Activated CD4-positive, alpha-beta T cell treated with anti-CD3 and anti-CD28 coated beads for 36 hours (primary cell): ENCODE measurements around the gene ZNF516. TPM values are rescaled to one million over a fixed set of nuclear protein-coding genes. Genes with fewer than 3 reads are reported as not detected.
A peak's percentile ranks its signal among the peaks of the same experiment; 100 is the strongest.
"Not testable (repeated sequence)": the region's sequence is repeated elsewhere in the genome, so short reads cannot be mapped to it uniquely, and the experiment has no call there.

ENCODE experiments used
- ATAC-seq: fragments of 200-7000 bp; cut with Tn5 transposase; one replicate; pipeline ENCODE4 v1.10.0; 2021; ENCODE audit warnings: mild to moderate bottlenecking, moderate library complexity
- CTCF ChIA-PET: fragments of 350-600 bp; sonication (Branson Sonifier 250); formaldehyde crosslinking; loops from one replicate; lab custom pipeline; 2021; ENCODE audit warnings: antibody characterized with exemption; lab: Charles Lee
- POLR2A ChIA-PET: fragments of 350-600 bp; sonication (Branson Sonifier 250); formaldehyde crosslinking; loops from one replicate; lab custom pipeline; 2021; ENCODE audit warnings: antibody characterized with exemption, inconsistent platforms; lab: Charles Lee
- DNase-seq: peaks from one replicate; pipeline ENCODE4 v3.0.0-alpha.2; 2020
- H3K27ac Mint-ChIP-seq: one replicate; pipeline ENCODE4 v1.8.0; 2021; ENCODE audit warnings: mixed read lengths
- H3K27me3 Mint-ChIP-seq: one replicate; pipeline ENCODE4 v1.8.0; 2021; ENCODE audit warnings: mixed read lengths
- H3K36me3 Mint-ChIP-seq: one replicate; pipeline ENCODE4 v1.8.0; 2021; ENCODE audit warnings: low read depth, mixed read lengths
- H3K4me1 Mint-ChIP-seq: one replicate; pipeline ENCODE4 v1.8.0; 2021; ENCODE audit warnings: mixed read lengths
- H3K4me3 Mint-ChIP-seq: one replicate; pipeline ENCODE4 v1.8.0; 2021; ENCODE audit warnings: mild to moderate bottlenecking, moderate library complexity, mixed read lengths
- H3K9me3 Mint-ChIP-seq: one replicate; pipeline ENCODE4 v1.8.0; 2021; ENCODE audit warnings: low read depth, mixed read lengths
- intact Hi-C, 2 experiments: fragments of 100-400 bp; cut with DNase I in 1 of 2; cut with micrococcal nuclease in 1 of 2; formaldehyde crosslinking; loops; one replicate each; pipeline versions ENCODE4 v1.14.2 to v1.15.1; 2022 to 2024; cut with DNase I, micrococcal nuclease
- total RNA-seq, 2 experiments: library from RNA; stranded (reverse); gene quantifications; one replicate each; pipeline ENCODE4 v1.2.3, GENCODE V29; 2021

The ZNF516 gene, protein sequence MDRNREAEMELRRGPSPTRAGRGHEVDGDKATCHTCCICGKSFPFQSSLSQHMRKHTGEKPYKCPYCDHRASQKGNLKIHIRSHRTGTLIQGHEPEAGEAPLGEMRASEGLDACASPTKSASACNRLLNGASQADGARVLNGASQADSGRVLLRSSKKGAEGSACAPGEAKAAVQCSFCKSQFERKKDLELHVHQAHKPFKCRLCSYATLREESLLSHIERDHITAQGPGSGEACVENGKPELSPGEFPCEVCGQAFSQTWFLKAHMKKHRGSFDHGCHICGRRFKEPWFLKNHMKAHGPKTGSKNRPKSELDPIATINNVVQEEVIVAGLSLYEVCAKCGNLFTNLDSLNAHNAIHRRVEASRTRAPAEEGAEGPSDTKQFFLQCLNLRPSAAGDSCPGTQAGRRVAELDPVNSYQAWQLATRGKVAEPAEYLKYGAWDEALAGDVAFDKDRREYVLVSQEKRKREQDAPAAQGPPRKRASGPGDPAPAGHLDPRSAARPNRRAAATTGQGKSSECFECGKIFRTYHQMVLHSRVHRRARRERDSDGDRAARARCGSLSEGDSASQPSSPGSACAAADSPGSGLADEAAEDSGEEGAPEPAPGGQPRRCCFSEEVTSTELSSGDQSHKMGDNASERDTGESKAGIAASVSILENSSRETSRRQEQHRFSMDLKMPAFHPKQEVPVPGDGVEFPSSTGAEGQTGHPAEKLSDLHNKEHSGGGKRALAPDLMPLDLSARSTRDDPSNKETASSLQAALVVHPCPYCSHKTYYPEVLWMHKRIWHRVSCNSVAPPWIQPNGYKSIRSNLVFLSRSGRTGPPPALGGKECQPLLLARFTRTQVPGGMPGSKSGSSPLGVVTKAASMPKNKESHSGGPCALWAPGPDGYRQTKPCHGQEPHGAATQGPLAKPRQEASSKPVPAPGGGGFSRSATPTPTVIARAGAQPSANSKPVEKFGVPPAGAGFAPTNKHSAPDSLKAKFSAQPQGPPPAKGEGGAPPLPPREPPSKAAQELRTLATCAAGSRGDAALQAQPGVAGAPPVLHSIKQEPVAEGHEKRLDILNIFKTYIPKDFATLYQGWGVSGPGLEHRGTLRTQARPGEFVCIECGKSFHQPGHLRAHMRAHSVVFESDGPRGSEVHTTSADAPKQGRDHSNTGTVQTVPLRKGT
- total RNA-seq = 1 to 10 TPM; 6.8 to 9.9 TPM

GRCh38 chr18:76495006-76495370 lies at the start of gene ZNF516:
ZNF516 (minus strand) TSS chr18:76495242; CDS start chr18:76443054, 52,188 bp downstream.
- ChIA-PET CTCF (no interaction called here), POLR2A (no interaction called here)
- Mint-ChIP-seq H3K27ac (peak within 1 kb of the TSS; percentile 83), H3K4me3 (peak within 1 kb of the TSS; percentile 87), H3K36me3 (no peaks in the 10 kb centered on the region), H3K4me1 (peaks cover 26% of the 10 kb centered on the region), H3K9me3 (no peaks in the 10 kb centered on the region), H3K27me3 (peaks cover 33% of the 10 kb centered on the region)
- intact Hi-C loops = loop anchor here in 1 of 2 experiments (10.0 kb wide), 2 partner anchors 120 to 1280 kb away; partner anchors contain the start of gene TSHZ1
- DNase-seq (peak; percentile 56), ATAC-seq (peak; percentile 10)

DNA sequence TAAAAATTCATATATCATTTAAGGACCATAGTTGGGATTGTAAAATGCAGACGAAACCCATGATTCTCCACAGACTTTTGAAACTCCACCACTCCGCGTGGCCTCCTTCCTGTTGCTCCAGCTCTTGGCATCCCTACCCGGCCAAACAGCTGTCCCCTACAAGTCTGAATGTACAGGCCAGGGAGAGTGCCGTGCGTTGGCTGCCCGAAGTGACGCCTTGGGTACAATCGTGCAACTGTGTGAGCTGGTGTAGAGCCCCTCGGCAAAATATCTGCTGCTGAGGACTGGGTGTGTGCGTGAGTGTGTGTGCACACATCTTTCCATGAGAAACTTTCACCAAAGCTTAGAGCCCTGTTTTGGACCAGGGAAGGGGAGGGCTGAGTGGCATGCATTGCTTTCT lies 43.8 kb upstream of the ZNF516 start:
- H3K36me3 Mint-ChIP-seq = no peaks in the 10 kb centered on the region
- POLR2A ChIA-PET = no interaction called here
- H3K9me3 Mint-ChIP-seq = no peaks in the 10 kb centered on the region
- intact Hi-C loops = no loop called here
- no peak overlapping the region for H3K27ac Mint-ChIP-seq
- no peak for DNase-seq
- ATAC-seq = no peak
- CTCF ChIA-PET = interaction anchor here (1.1 to 1.2 kb wide), 2 partner anchors 10 to 58 kb away, joined by 3 to 4 read pairs; no protein-coding TSS in a partner anchor
- H3K27me3 Mint-ChIP-seq = peaks cover 9% of the 10 kb centered on the region
- no peak overlapping the region for H3K4me3 Mint-ChIP-seq
- H3K4me1 Mint-ChIP-seq = no peaks in the 10 kb centered on the region

GRCh38 chr18:76537621-76538020 lies 42.6 kb upstream of the ZNF516 start:
- no peaks in the 10 kb centered on the region for H3K36me3 Mint-ChIP-seq
- DNase-seq (no peak), ATAC-seq (no peak)
- H3K27me3 Mint-ChIP-seq = peaks cover 9% of the 10 kb centered on the region
- intact Hi-C loops = no loop called here
- no peak overlapping the region for H3K27ac Mint-ChIP-seq
- POLR2A ChIA-PET = no interaction called here
- H3K4me1 Mint-ChIP-seq = no peaks in the 10 kb centered on the region
- no peaks in the 10 kb centered on the region for H3K9me3 Mint-ChIP-seq
- CTCF ChIA-PET = no interaction called here
- no peak overlapping the region for H3K4me3 Mint-ChIP-seq

DNA sequence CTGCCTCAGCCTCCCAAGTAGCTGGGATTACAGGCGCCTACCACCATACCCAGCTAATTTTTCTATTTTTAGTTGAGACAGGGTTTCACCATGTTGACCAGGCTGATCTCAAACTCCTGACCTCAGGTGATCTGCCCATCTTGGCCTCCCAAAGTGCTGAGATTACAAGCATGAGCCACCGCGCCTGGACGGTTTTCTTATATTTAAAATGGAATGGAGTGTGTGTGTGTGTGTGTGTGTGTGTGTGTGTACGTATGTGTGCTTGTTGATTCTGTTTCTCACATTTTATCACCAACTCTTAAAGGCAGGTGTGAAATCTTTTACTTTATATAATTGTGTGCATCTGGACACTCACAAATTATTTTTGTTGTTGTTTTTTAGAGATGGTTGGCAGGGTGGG lies 41.6 kb upstream of the ZNF516 start:
- intact Hi-C loops, H3K4me3 Mint-ChIP-seq, ATAC-seq, H3K4me1 Mint-ChIP-seq, CTCF ChIA-PET, H3K36me3 Mint-ChIP-seq, H3K27me3 Mint-ChIP-seq, H3K27ac Mint-ChIP-seq, H3K9me3 Mint-ChIP-seq, POLR2A ChIA-PET, DNase-seq: not testable (repeated sequence)

- ATAC-seq (no peak), DNase-seq (no peak)
- peaks cover 8% of the 10 kb centered on the region for H3K27me3 Mint-ChIP-seq
- H3K36me3 Mint-ChIP-seq = no peaks in the 10 kb centered on the region
- no peak overlapping the region for H3K27ac Mint-ChIP-seq
- H3K4me3 Mint-ChIP-seq = no peak overlapping the region
- no peaks in the 10 kb centered on the region for H3K9me3 Mint-ChIP-seq
- H3K4me1 Mint-ChIP-seq = peaks cover 6% of the 10 kb centered on the region
- POLR2A ChIA-PET = no interaction called here
- intact Hi-C loops = no loop called here
- CTCF ChIA-PET = no interaction called here
Observed at GRCh38 chr18:76532875-76533274, 37.8 kb upstream of the ZNF516 start.

DNA sequence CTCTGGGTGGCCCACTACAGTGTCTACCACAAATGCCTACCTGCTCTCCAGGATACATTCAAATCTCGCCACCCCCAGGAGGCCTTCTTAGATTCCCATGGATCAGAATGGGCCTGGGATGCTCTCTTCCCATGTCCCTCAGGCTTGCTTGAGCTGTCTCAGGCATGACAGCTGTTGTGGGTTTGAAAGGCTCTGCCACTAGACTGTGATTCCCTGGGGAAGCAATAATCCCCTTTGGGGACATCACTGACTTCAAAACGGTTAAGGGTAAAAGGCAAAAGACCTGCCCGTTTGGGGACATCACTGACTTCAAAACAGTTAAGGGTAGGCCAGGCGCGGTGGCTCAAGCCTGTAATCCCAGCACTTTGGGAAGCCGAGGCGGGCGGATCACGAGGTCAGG lies 35.8 kb upstream of the ZNF516 start:
- Mint-ChIP-seq H3K4me1 (peaks cover 6% of the 10 kb centered on the region), H3K27me3 (peaks cover 20% of the 10 kb centered on the region), H3K9me3 (no peaks in the 10 kb centered on the region), H3K27ac (no peak overlapping the region), H3K36me3 (no peaks in the 10 kb centered on the region), H3K4me3 (no peak overlapping the region)
- ATAC-seq (no peak), DNase-seq (no peak)
- ChIA-PET CTCF (no interaction called here), POLR2A (no interaction called here)
- intact Hi-C loops = no loop called here

GRCh38 chr18:76530391-76530790 lies 35.3 kb upstream of the ZNF516 start:
- Mint-ChIP-seq H3K9me3 (no peaks in the 10 kb centered on the region), H3K27ac (no peak overlapping the region), H3K4me3 (no peak overlapping the region), H3K27me3 (peaks cover 21% of the 10 kb centered on the region), H3K36me3 (no peaks in the 10 kb centered on the region), H3K4me1 (peaks cover 6% of the 10 kb centered on the region)
- DNase-seq (no peak), ATAC-seq (no peak)
- POLR2A ChIA-PET = no interaction called here
- intact Hi-C loops = no loop called here
- CTCF ChIA-PET = interaction anchor here (0.6 kb wide), 1 partner anchor 98 kb away, joined by 3 read pairs; no protein-coding TSS in a partner anchor

- H3K9me3 Mint-ChIP-seq = no peaks in the 10 kb centered on the region
- peak overlapping the region; percentile 65 for H3K4me3 Mint-ChIP-seq
- ChIA-PET CTCF (interaction anchor here (0.6 to 1.1 kb wide), 3 partner anchors 9 to 170 kb away, joined by 3 read pairs; no protein-coding TSS in a partner anchor), POLR2A (no interaction called here)
- intact Hi-C loops = no loop called here
- DNase-seq (no peak), ATAC-seq (no peak)
- no peak overlapping the region for H3K27ac Mint-ChIP-seq
- peaks cover 6% of the 10 kb centered on the region for H3K4me1 Mint-ChIP-seq
- no peaks in the 10 kb centered on the region for H3K36me3 Mint-ChIP-seq
- peaks cover 26% of the 10 kb centered on the region for H3K27me3 Mint-ChIP-seq
Observed at GRCh38 chr18:76529433-76529811, 34.4 kb upstream of the ZNF516 start.

GRCh38 chr18:76528477-76529432 lies 33.7 kb upstream of the ZNF516 start:
- CTCF ChIA-PET = interaction anchor here (0.6 to 1.1 kb wide), 5 partner anchors 9 to 171 kb away, joined by 3 to 6 read pairs (median 3); no protein-coding TSS in a partner anchor
- Mint-ChIP-seq H3K27me3 (peaks cover 27% of the 10 kb centered on the region), H3K4me3 (peak overlapping the region; percentile 65), H3K9me3 (no peaks in the 10 kb centered on the region), H3K36me3 (no peaks in the 10 kb centered on the region), H3K4me1 (peaks cover 6% of the 10 kb centered on the region), H3K27ac (peak overlapping the region; percentile 59)
- peak; percentile 36 for ATAC-seq
- intact Hi-C loops = no loop called here
- POLR2A ChIA-PET = no interaction called here
- peak; percentile 26 for DNase-seq

- Mint-ChIP-seq H3K27ac (no peak overlapping the region), H3K27me3 (peaks cover 29% of the 10 kb centered on the region), H3K4me1 (peaks cover 6% of the 10 kb centered on the region), H3K4me3 (no peak overlapping the region), H3K36me3 (no peaks in the 10 kb centered on the region), H3K9me3 (no peaks in the 10 kb centered on the region)
- CTCF ChIA-PET = no interaction called here
- DNase-seq (no peak), ATAC-seq (no peak)
- intact Hi-C loops = no loop called here
- POLR2A ChIA-PET = no interaction called here
Observed at GRCh38 chr18:76525911-76526310, 30.9 kb upstream of the ZNF516 start.
